Measurements from ENCODE around the gene CTXN2.

CTXN2 gene

DNA sequence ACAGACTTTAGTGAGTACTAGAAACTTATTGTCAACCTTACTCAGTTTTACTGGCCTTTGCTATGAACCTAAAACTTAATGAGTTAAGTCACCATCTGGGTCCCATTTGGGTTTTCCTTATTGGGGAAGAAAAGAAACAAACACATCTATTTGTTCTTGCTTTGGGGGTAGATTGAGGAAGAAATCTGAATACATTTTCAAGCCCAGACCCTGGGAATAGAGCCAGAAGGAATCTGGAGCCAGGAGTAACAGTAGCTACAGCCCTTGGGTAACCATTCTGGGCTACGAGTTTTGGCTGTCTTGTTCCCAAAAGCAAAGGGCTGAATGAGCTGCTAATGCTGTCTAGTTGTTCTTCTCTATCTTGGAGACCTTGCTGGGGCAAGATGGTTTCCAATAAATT, 31.2 kb downstream of the CTXN2 start:
- DNase-seq (ENCODE audit: low spot score): peak; percentile 1

DNA sequence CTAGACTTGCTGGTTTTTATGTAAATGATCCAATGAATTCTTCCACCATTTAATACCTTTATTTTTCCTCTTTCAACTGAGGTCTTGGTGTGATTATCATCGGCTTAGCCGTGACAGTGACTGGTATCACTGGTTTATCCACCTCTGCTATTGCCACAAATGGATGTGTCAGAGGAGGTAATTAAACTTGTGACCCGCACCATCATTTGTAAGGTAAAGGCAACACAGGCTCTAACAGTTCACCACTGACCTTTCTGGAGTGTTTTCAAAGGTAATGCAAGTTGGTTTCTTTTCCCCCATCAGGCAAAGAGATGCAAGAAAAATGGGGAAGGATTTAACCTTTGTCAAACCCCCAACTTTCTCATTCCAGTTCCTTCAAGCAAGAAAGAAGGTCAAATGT, 34.3 kb downstream of the CTXN2 start:
- no peak for DNase-seq (ENCODE audit: low spot score)

DNA sequence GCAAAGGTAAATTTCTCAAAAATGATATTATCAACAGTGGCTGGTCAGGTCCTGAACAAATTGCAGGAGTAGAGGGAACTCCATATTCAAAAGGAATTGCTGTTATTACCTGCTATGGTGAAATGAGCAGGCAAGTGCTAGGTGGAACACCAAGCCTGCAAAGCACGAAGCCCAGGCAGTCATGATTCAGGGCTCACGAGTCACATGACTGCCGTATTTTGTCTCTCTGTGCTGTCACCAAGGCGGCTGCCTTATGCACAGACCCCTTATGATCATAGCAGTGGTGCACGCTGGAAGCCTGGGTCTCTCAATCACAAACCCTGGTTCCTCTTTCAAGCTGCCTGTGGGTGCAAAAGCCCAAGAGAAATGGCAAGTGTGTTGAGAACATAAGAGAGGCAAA, 39.0 kb downstream of the CTXN2 start:
- DNase-seq (ENCODE audit: low spot score): no peak

DNA sequence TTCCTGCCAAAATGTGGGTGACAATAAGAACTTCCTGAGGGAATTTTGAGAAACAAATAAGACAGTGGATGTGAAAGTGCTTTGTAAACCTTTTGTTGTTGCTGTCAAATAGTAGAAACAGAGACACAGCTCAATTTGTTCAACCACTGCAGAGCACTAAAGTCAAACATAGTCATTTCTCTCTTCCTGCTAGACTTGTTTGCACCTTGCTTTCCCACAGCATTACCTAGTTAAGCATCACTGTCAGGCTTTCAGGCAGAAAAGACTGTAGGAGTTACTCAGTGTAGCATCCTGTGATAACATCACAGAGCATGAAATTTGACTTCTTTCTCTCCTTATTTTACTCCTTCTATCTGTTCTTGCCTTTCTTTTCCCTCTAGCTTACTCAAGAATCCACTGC, 41.8 kb downstream of the CTXN2 start:
- DNase-seq (ENCODE audit: low spot score): no peak

DNA sequence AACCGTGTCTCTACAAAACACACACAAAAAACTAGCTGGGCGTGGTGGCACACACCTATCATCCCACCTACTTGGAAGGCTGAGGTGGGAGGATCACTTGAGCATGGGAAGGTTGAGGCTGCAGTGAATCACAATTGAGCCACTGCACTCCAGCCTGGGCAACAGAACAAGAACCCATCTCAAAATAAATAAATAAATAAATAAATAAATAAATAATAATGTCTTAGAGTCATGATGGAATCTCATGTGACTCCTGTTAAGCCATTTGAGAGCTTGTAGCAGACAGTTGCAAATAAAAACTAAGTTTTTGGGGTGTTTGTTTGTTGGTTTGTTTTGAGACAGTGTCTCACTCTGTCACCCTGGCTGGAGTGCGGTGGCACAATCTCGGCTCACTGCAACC, 47.9 kb downstream of the CTXN2 start:
- no peak for DNase-seq (ENCODE audit: low spot score)

DNA sequence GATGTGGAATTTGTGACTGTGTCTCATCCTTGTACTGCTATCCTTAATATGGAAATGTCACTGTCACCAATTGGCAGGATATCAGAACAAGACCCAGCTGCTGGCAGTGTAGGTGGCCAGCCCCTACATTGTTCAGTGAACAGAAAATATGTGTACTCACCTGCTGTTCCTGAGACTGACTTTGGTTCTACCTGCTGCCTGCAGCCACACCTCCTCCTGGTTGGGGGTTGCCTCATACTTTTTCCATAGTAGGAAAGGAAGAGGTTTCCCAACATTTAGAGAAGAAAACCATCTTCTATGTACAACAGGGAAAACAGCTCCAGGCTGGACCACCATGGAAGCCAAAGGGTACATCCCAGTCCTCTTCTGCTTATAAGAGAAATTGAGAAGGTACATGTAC, 50.5 kb downstream of the CTXN2 start:
- DNase-seq (ENCODE audit: low spot score): no peak

DNA sequence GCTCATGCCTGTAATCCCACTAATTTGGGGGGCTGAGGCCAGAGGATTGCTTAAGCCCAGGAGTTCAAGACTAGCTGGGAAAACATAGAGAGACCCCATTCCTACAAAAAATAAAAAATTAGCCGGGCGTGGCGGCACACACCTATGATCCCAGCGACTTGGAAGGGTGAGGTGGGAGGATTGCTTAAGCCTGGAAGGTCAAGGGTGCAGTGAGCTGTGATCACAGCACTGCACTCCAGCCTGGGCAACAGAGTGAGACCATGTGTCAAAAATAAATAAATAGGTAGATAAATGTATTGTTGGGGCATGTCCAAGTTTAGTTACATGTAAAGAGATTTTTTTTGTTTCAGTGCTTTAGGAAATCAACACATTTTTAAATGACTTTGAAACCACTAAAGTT, 51.1 kb downstream of the CTXN2 start:
- no peak for DNase-seq (ENCODE audit: low spot score)

DNA sequence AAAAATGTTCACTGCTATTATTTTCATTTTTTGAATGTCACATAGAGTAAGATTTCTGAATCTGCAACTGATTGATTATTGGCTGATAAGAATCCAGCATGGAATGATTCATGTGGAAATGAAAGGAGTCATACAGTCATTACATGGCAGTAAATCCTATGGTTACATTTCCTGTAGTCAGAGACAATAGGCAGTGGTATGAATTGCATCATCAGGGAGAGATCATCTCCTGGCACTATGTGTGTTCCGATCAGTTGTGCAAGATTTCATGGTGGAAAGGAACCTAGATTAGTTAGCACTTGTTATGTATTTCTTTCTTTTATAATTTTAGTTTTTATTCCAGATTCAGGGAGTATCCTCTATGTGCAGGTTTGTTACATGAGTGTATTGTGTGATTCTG, 53.5 kb downstream of the CTXN2 start:
- no peak for DNase-seq (ENCODE audit: low spot score)

DNA sequence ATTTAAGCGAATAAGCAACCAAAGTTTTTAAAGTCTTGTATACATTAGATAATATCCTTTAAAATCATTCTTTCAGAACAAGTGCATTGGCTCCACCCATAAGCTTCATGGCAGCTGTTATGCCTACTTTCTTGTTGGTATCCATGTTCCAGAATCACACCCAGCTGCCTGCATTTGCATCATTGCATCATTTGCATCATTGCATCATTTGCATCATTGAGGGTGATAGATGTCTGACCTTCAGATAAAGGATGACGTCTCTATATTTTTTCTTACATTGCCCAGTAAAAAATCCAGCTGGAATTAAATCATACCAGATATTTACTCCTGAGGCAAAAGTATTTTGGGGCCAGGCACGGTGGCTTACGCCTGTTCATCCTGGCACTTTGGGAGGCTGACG, 56.9 kb downstream of the CTXN2 start:
- DNase-seq (ENCODE audit: low spot score): no peak

DNA sequence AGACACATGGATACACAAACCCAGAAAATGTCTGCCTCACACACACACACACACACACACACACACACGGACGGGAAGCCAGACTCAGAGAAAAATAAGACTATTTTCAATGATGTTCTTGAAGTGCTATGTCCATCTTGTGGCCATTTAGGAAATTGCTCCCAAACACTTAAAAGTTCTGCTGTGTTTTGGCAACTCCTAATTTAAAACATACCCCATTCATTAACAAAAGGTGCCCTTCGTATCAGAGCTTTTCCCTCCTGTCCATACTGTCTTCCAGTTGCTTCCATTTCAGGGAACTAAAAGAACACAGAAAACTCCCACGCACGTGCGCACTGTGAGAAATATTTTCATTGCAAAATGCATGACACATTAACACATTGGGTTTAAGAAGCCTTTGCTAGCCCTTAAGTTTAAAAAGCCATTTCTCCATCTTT, 59.2 kb downstream of the CTXN2 start:
- peak; percentile 48 for DNase-seq (ENCODE audit: low spot score)

DNA sequence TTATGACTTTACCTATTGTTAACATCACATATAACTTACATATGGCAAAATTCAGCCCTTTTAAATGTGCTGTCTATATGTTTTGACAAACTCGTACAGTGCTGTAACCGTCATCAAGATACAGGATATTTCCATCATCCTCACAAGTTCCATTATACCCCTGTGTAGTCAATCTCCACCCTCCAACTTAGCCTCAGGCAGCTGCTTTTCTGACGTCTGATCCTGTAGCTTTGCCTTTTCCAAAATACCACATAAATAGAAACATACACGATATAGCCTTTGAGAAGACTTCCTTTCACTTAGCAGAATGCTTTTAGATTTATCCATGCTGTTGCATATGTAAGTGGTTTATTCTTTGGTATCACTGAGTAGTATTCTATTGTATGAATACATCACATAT, 61.7 kb downstream of the CTXN2 start:
- no peak for DNase-seq (ENCODE audit: low spot score)
